HG03064 (cell line): ENCODE results near the gene ITGAE.
"Not testable (repeated sequence)": the region's sequence is repeated elsewhere in the genome, so short reads cannot be mapped to it uniquely, and the experiment has no call there.

ENCODE experiments used
- ATAC-seq: cut with Tn5 transposase; IDR thresholded peaks from one replicate; pipeline ENCODE4 v1.9.1; 2021; ENCODE audit warnings: low read depth; ENCODE audit not compliant: unreplicated experiment

Gene ITGAE

DNA sequence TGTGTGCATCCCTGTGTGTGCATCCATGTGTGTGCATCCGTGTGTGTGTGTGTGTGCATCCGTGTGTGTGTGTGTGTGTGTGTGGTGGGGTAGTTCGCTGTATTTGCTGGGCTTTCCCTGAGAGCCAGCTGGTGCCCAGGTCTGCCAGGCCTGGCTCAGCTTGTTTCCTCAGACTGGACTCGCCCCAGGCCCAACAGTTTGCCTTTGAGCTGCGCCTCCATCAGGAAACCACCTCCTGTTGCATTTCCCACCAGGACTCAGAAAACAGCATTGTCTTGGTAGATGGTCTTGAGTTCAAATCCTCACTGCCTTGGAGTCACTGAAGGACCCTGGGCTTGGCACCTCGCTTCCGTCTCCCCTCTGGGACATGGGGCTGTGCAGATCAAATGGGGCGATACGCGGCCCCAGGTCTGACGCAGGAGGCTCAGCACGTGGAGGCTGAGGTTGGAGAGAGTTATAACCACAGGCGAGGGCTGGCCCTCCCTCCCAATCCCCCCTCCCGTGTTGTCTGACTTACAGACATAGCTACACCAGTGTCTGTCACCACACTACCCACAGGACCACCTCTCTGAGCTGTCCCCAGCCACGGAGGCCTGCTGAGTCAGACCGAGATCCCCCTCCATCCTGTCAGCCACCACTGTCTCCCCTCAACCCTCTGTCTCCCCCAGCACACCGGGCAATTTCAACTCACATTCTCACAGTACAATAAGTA is 4.7 kb downstream of the ITGAE start:
- peak; percentile 60 for ATAC-seq

DNA sequence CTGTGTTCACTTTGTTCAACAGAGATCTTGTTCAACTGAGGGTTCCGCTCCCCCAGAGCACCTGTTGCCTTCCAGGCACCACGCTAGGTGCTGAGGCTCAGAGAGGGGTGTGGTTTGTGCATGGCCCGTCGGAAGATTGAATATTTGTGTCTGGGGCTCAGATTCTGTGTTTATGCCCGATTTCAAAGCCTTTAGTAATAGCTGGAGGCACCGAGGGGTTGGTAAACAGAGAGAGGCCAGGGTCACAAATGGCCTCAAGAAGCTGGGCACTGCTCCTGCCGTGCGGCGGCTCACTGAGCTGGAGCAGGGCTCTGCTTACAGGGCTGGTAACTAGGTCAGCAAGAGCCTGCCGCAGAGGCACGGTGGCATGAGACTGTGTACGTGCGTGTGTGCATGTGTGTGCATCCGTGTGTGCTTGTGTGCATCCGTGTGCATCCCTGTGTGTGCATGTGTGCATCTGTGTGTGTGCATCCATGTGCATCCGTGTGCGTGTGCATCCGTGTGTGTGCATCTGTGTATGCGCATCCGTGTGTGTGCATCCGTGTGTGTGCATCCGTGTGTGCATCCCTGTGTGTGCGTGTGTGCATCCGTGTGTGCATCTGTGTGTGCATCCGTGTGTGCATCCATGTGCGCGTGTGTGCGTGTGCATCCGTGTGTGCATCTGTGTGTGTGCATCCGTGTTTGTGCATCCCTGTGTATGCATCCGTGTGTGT is 5.4 kb downstream of the ITGAE start:
- no peak for ATAC-seq

DNA sequence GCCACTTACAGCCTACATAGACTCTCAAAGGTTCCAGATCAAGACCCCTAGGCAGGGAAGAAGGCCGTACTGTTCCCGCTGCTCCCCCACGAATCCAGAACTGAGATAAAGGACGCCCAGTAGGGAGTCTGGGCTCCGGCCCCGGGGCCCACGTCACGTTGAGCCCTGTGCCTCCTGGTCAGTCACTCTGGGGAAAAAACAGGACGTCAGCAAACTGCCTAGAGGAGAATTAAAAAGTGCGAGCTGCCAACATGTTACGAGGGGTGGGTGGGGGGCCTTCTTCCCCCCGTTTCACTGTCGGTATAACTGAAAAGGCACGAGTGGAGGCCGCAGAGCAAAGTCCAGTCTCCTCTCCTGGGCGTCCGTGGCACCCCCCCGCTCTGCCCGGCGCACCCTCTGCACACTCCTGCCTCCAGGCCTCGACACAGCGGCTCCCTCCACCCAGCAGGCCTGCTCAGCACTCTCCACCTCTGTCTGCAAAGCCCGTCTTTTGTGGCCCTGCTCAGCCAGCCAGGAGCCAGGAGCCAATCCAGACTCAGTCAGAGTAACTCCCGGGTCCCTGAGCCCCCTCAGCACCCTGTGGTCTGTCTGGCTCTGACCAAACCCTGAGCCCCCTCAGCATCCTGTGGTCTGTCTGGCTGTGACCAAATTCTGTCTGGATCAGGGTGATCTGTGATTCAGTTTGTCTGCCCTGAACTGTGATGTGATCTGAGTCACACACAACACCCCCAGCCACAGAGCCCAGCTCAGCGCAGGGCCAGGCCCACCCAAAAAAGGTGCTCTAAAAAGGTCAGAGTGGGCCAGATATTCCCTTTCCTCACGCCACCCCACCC is 6.2 kb downstream of the ITGAE start:
- ATAC-seq: no peak

DNA sequence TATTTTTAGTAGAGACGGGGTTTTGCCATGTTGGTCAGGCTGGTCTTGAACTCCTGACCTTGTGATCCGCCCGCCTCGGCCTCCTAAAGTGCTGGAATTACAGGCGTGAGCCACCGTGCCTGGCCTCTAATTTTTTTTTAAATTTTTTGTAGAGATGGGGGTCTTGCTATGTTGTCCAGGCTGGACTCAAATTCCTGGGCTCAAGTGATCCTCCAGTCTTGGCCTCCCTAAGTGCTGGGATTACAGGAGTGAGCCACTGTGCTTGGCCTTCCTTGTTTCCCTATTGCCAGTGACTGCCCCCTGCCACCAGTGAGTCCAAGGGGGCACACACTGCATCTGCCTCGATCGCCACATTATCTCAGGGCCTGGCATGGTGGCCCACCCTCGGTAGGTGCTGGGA is 6.8 kb downstream of the ITGAE start:
- ATAC-seq: not testable (repeated sequence)

DNA sequence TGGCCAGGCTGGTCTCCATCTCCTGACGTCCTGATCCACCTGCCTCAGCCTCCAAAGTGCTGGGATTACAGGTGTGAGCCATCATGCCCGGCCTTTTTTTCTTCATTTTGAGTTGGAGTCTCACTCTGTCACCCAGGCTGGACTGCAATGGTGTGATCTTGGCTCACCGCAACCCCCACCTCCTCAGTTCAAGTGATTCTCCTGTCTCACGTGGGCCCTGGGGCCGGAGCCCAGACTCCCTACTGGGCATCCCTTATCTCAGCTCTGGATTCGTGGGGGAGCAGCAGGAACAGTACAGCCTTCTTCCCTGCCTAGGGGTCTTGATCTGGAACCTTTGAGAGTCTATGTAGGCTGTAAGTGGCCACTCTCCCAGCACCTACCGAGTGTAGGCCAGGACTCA is 7.7 kb downstream of the ITGAE start:
- not testable (repeated sequence) for ATAC-seq

DNA sequence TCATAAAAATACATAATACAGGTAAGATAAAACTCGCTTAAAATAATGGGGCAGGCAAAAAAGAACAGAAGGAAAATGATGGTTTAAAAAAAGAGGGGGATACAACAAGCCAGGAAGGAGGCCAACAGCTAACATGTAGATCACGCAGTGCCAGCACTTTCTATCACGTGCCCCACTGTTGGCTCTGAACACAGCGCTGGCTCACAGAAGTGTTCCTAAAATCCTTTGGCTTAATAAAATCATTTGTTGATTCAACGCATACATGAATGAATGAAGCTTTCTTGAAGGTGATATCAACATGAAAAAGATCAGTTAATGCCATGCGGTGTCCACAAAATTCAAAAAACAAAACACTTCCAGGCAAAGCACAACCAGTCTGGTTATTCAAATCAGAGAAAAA is 8.5 kb downstream of the ITGAE start:
- no peak for ATAC-seq

DNA sequence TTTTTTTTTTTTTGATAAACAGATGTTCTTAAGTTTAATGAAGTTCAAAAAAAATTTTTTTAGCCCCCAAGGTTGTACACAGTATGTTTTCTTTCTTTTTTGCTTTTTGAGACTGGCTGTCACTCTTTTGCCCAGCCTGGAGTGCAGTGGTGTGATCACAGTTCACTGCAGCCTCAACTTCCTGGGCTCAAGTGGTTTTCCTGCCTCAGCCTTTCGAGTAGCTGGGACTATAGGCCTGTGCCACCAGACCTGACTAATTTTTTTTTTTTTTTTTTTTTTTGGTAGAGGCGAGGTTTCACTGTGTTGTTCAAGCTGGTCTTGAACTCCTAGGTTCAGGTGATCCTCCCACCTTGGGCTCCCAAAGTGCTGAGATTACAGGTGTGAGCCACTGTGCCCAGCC is 12.8 kb downstream of the ITGAE start:
- ATAC-seq: no peak

DNA sequence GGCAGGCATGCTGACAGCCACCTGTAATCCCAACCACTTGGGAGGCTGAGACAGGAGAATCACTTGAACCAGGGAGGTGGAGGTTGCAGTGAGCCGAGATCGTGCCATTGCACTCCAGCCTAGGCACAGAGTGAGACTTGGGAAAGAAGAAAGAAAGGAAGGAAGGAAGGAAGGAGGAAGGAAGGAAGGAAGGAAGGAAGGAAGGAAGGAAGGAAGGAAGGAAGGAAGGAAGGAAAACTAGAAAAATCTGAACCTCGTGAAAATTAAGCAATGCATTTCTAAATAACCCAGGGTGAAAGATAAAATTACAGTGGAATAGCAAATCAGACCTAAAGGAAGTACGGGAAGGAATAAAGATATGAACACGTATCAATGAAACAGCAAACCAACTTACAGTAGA is 15.7 kb downstream of the ITGAE start:
- ATAC-seq: not testable (repeated sequence)

DNA sequence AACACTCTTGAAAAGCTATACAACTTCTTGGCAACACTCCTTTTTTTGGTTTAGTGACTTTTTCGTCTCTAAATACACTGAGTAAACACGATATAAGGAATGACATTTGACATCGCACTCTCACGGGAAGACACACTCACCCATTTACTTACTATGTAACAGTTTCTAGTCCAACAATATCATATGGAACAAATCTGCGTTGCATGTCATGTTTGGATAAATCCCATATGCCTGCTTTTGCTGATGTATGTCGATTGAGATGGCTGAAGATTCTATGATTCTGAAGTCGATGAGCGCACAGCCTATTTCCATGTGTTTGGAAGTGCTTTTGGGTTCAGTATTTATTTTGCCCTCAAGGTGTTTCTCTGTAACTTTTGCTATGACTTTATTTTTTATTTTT is 18.2 kb downstream of the ITGAE start:
- no peak for ATAC-seq

DNA sequence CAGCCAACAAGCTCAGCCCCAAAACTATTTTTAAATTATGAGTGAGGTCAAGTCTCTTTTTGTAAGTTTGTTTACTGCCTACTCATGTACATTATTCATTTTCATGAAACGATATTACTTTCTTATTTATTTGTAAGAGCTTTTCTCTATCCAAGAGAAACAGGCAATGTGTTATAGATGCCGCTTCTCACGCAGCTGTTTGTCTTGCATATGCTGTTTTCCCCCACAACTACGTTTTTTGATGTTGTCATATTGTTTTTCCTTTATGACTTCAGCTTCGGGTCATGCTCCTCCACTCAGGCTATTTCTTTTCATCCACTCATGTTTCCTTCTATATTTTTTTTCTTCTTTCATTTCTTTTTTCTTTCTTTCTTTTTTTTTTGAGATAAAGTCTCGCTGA is 20.0 kb downstream of the ITGAE start:
- no peak for ATAC-seq

DNA sequence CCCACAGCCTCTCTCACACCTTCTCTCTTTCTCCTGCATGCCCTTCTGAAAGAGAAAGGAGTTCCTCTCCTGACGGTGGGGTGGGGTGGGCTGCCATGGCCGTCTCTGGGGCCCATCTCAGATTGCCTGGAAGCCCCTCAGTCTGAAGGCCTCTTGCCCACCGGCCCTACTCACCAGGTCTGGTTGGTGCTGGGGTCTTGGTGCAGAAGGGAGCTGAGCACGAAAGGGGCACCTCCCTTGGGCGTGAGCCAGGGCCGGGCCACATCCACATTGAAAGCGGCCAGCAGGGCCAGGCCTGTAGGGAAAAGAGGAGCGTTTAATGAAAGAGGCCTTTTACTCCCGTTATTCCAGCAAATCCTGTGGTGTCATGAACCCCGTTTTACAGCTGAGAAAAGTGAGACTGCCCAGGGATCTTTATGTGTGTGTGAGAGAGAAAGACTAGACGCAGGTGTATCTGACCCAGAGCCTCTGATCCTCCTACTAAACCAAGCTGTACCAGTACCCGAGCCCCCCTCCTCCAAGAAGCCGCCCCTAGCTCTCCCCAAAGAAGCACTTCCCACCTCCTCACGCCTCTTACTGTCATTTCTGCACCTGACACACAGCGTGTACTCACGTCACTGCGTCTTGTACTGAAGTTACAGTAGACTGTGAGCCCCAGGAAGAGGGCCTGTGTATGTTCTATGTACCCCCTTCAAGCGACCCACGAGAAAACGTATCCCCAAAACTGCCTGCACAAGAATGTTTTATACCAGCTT is 23.4 kb downstream of the ITGAE start:
- ATAC-seq: no peak

DNA sequence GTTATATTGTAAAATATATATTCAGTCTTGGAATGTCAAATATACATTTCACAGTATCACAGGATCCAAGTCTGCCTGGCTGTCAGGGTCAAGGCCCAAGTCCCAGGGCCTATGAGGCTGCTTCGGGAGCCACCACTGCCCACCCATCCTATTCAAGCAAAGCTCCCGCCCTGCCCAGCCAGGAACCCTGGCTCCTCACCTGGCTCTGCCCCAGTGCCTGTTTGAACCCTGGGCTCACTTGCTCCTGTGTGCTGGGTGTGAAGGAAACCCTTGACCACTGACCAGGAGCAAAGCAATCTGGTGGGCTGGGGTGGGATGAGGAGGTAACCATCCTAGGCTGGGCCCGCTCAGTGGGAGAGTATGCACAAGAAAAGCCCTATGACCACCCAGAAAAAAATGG is 27.0 kb downstream of the ITGAE start:
- ATAC-seq: no peak

DNA sequence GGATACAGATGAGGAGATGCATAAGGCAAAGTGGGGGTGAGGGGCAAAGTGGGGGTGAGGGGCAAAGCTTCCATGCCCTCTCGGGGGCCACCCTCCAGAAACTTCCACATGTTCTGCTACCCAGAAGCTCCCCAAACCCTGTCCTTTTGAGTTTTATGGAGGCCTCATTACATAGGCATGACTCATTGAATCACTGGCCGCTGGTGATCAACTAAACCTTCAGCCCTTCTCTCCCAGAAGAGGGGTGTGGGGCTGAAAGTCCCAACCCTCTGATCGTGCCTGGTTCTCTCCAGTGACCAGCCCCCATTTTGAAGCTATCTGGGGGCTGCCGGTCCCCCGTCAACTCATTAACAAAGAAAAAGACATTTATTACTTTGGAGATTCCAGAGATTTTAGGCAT is 27.5 kb downstream of the ITGAE start:
- no peak for ATAC-seq

DNA sequence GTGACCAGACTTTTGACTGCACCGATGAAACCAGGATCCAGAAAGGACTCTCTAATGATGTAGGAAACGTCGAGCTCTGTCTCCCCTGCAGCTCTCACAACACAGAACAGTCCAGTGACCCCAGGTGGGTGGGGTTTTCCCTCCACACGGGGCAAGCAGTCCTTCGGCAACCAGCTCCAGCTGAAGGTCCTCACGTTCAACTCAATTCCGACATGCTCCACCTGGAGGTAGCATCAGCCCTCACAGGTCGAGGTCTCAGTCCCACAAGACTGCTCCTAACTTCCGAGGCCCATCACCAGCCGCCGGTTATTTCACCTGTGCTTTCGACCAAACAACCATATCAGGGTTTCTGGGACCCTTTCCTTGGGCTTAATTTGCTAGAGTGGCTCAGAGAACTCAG is 28.2 kb downstream of the ITGAE start:
- ATAC-seq: no peak

DNA sequence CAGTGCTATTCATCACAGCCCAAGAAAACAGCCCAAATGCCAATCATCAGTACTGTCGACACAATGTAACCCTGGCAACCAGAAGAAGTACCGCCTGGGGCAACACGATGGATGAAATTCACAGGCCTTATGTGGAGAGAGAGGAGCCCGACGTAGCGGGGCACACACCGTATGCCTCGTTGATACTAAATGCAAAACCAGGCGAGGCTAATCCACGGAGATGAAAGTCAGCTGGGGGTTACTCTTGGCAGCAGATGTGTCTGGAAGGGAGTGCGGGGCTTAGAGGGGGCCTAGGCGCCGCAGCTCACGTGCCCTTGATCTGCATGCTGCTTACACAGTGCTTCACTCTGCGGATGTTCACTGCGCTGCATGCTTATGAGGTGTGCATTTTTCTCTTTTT is 29.8 kb downstream of the ITGAE start:
- no peak for ATAC-seq

DNA sequence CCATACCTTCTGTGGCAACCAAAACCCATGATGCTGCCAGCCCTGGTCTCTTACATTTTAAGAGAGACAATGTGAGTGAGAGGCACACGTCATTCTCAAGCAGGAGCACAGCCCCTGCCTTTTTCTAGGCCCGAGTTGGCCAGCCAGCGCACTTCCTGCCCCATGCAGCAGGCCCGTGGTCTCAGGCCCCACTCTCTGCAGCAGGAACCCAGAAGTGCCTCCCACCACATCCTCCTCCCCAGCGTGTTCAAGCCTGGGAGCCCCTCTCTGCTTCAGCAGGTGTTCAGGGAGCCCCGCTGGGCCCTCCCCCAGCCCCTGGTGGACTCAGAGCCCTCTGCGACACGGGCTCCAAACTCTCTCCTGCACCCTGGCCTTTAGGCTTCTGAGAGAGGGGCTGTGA is 30.5 kb downstream of the ITGAE start:
- ATAC-seq: no peak

DNA sequence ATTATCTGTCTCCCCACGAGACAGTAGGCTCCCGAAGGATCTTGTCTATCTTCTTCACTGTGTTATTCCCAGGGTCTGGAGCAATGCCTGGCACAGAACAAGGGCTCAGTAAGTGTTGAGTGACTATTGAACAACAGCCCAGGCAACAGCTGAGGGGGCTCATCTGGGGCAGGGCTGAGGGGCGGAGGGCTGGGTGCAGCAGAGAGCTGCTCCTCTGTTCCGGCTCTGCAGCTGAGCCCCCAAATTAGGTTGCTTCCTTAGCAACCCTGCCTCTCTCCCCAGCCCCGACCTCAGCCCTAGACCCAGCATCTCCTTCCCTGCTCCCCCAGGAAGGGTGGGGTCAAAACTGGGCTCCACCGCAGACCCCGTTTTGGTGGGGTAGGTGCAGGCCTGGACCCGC is 32.2 kb downstream of the ITGAE start:
- no peak for ATAC-seq

DNA sequence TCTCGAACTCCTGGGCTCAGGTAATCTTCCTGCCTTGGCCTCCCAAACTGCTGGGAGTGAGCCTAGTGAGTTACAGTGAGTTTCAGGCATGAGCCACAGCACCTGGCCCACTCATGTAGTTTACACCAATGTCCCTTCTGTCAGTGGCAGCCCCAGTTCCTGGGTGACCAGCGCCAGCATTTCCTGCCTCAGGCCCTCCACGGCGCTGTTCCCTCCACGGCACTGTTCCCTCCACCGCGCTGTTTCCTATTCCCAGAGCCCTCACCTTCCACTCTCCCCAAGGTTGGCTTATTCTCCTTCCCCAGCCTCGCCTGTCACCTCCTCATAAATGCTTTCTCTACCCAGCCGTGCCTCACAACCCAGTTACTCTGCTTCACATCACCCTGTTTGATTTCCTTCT is 32.6 kb downstream of the ITGAE start:
- no peak for ATAC-seq

DNA sequence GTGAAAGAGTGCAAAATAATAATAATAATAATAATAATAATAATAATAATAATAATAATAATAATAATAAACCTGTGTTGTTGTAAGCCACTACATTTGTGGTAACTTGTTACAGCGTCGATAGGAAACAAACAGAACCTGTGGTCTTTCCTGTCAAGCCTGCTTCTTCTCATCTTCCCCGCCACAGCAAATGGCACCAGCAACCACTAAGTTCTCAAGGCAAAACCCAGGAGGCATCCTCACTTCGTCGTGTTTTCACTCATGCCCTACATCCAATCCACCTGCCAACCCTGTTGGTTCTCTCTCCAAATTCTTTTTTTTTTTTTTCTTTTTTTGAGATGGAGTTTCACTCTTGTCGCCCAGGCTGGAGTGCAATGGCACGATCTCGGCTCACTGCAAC is 34.2 kb downstream of the ITGAE start:
- no peak for ATAC-seq

DNA sequence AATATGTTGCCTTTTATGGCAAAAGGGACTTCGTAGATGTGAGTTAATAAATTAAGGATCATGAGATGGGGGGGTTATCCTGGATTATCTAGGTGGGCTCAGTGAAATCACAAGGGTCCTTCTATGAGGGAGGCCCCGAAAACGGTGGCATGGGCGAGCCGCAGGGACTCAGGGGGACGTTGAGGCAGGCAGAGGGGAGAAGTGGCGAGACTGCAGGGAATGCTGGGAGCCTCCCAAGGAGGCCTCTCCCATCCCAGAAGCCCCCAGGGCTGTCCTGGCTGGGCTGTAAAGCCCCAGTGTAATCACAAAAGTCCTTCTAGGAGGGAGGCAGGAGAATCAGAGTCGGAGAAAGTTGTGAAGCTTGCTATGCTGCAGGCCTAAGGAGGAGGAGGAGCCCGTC is 35.0 kb downstream of the ITGAE start:
- ATAC-seq: no peak

DNA sequence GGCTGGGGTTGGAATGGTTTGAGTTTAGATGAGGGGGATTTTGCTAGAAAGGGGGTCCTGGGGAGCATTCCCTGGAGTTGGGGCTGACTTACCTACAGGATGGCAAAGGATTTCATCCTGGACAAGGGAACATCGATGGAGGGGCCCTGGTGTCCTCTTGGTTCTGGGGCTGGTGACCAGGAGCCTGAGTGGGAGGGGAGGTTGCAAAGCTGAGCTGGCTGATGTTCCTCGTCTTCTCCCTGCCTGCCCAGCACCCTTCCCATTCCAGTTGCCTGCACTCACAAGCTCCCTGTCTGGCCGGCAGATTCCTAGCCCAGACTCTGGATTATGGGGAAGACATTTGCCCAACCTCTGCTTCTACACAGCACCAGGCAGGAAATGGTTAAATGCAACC is 37.2 kb downstream of the ITGAE start:
- no peak for ATAC-seq
